GM19452 (cell line): Measurements from ENCODE around the gene CACNB1.

Experiments used
- ATAC-seq: cut with Tn5 transposase; IDR thresholded peaks from one replicate; pipeline ENCODE4 v1.9.1; 2021; ENCODE audit not compliant: unreplicated experiment

The CACNB1 gene

DNA sequence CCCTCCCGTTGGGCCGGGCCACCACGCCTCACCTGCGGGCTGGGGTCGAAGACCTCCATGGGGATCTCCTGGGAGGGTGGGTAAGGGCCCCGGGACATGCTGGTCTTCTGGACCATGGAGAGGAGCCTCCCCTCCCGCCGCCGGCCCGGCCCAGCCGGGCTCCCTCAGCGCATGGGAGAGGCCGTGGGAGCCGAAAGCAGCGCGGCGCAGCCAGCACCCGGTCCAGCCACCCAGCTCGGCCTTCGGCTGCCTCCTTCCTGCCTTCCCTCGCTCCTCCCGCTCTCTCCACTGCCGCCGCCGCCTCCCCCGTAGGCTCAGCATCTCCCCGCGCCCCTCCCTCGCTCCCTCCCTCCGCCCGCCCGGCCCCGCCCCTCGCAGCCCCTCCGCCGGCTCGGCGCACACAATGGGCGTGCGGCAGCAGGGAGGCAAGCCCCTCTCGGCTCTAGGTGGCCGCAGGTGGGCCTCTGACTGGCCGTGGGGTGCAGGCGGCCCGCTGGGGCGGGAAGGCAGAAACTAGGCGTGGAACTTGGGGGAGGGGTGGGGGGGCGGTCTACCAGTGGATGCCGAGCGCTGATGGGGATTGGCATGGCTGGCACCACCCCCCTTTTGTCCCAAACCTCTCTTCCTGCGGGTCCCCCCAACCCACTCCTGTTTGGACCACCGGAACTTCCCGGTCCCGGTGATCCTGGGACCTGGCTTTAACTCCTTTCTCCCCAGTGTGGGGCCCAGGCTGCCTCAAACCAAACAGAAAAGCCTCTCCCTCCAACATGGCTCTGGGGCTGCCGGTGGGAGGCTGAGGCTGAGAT, at the start of gene CACNB1:
Gene CACNB1 (minus strand): TSS at position 290 of the 806 bp plus-strand sequence. CDS start 174 bp downstream, at position 116.
- ATAC-seq, result no peak

DNA sequence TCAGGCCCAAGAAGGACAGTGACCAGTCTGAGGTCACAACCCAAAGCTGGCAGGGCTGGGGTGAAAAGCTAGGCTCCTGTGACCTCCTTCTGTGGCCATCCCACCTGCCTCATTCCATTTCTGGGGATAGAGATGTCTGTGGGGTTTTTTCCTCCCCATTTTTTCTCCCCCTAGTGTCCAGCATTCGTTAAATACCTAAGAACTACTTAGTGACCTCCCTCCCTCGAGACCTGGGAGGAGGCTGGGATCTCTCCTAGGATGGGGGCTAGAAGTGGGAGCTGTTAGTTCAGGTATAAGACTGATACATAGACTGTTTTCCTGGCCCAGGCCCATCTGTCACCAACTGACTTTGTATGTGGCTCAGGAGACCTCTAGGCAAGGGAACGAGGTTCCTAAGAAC, 48.8 kb upstream of the CACNB1 start:
- ATAC-seq, result no peak

DNA sequence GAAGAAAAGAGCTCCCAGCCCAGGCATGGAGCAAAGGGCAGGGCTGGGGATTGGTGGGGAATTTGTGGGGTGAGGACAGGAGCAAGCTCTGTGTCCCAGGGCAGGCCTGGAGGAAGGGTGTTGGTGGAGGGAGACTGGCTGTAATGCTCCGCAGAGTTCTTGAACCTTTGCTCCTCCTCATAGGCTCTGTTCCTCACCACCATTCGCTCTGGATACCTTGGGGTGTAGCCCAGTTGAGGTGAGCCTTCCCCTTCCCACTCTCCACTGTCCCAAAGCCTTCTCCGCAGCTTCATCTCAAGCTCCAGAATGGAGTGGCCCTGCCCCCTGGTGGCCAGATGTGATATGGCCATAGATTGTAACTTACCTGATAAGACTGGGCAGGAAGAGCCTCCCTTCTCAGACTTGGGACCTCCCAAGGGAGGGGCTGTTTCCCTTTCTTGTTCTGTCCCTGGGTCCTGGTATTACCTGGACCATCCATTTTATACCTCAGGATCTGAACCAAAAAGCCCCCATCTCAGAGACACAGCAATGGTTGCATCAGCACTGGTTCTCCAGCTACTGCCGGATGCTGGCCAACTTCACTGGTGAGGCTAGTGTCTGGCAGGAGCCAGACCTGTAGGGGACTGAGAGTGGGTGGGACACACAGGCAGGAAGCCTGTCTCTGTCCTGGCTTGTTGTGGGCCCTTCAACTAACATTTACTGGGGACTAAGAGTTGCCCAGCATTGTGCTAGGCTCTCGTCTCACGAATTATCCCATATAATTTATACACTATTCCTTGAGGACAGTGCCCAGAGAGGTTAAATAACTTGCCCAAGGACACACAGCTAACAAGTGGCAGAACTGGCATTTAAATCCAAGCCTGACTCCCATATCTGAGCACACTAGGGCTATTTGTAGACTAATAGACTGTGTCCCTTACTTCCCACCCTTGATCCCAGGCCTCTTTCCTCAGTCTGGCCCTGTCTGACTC, 47.4 kb upstream of the CACNB1 start:
- ATAC-seq, result no peak

DNA sequence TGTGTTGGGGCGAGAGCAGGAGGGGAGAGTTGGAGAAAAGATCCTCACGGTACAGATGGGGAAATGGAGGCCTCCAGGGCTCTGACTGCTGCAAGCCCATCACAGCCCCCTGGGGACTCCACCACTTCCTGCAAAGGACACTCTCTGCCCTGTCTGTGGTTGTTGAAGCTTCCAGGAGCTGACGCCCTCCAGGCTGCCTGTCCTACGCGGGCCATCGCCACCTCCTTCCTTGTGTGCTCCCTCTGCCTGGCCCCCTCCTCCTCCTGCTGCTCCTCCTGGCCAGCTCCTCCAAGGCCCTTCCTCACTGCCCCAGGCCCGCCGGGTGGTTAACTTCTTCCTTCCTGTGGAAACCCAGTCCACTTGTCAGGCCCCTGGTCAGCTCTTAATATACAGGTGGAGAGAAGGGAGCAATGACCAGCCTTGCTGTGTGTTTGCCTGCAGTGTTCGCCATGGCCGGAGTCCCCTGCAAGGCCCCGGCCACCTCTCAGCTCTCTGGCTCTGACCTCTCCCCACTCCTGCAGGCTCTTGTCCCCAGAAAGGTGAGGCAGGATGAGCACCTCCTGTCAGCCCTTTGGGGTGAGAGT, 46.6 kb upstream of the CACNB1 start:
- no peak for ATAC-seq

DNA sequence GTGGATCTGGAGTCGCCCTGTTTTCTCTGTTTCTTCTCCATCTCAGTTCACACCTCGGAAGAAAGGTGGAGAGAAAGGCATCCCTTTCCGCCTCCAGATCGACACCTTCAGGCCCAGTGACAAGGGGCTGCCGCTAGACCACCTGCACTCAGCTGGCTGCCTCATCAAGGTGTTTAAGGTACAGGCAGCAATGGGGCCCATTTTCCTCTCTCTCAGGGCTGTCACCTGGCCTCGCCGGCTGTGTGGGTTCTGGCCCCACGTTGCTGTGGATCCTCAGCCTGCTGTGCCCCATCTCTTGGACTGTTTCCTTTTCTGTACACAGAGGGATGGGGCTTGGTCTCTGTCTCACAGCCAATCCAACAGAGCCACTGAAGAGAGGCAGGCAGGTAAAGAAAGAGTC, 45.7 kb upstream of the CACNB1 start:
- no peak for ATAC-seq

DNA sequence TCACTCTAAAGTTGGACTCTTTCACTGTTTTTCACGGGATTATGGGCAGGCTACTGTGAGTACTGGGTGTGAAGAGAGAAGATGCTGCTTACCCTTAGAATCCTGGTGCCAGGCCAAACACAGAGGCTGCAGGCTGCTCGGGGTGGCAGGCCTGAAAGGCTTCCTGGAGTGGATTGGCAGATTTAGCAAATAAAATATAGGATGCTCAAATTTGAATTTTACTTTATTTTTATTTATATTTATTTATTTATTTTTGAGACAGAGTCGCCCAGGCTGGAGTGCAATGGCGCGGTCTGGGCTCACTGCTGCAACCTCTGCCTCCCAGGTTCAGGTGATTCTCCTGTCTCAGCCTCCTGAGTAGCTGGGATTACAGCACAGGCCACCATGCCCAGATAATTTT, 43.2 kb upstream of the CACNB1 start:
- ATAC-seq, result no peak

DNA sequence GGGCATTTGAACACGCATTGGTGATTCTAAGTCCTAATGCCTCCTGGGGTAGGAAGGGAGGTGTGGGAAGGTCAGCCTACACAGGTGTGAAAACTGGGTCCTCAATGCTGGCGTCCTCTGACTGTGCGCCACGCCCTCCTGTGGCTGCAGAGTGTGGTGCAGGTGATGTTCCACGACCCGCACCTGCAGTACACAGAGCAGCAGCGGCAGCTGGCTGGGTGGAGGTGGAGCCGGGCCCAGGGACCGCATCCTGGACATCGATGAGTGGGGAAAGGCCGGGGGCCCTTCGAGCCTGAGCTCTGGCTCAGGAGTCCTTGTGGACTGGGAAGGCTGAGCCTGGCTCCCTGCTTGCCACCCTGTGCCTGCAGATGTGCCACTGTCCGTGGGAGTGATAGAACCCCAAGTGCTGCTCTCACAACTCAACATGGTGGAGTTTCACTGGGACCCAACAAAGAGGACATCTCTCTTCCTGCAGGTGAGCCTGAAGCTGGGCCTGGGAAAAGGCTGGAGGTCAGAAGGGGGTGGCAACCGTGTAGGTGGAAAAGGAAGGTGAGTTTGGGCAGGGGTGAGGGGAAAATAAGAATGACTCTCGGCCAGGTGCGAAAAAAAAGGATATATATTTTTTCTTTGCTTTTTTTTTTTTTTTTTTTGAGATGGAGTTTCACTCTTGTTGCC, 42.3 kb upstream of the CACNB1 start:
- no peak for ATAC-seq

DNA sequence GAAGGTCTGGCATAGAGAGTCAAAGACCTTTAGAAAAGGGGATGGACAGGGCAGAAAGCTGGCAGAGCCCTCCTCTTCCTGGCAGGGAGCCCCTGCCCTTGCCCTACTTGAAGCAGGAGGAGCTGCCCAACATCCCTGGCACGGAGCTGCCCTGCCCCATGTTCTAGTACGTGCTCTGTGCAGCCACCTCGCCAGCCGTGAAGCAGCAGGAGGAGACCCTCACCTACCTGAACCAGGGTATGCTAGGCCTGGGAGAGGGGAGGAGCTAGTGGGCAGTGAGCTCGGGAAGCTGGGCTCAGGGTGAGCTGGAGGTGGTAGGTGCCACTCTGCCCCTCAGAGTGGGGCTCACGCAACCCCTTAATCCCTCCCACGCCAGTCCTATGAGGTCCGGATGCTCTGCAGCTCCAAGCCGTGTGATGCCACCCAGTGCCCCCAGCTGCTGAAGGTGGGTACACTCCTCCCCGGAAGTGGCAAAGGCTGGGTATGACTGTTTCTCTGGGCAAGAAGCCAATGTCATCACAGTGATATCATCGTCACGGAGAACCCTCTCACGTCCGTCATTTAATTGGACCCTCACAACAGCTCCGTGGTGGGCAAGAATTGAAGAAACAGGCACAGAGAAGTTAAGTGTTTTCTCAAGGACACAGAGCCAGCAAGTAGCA, 41.0 kb upstream of the CACNB1 start:
- ATAC-seq, result no peak

DNA sequence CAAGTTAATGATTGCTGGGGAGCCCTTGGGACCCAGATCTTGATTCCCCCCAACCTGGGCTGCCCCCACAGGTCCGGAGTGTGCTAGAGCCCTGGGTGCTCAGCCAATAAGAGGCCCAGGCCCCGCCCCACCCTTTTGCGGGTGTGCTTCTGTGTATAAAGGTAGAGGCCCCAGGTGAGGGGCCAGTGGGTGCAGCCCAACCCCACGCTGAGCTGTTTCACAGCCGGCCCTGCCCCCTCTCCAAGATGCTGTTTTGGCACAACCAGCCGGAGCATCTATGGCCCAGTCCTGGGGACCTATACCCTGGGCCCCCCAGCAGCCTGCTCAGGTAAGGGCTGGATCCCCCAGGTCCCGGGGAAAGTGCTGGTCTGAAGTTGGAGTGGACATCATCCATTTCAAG, 40.1 kb upstream of the CACNB1 start:
- ATAC-seq, result no peak

DNA sequence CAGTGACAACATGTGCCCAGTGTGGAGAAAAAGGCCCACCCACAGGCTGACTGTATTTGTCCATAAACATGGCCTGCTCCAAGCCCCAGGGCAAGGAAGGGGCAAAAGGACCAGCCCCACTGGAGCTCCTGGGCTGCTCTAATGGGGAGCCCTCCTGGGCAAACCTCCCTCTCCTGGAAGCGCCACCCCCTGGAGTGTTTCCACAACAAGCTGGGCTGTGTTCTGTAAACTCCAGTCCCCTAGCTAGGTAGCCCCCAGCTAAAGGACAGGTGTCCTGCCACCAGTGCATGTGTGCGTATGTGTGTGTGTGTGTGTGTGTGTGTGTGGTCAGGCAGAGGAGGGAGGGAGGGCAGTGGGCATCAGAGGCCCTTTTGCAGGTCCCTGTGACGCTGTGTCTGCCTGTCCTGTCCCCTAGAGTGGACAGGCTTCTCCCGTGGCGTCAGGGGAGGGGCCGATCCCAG, 39.5 kb upstream of the CACNB1 start:
- no peak for ATAC-seq

DNA sequence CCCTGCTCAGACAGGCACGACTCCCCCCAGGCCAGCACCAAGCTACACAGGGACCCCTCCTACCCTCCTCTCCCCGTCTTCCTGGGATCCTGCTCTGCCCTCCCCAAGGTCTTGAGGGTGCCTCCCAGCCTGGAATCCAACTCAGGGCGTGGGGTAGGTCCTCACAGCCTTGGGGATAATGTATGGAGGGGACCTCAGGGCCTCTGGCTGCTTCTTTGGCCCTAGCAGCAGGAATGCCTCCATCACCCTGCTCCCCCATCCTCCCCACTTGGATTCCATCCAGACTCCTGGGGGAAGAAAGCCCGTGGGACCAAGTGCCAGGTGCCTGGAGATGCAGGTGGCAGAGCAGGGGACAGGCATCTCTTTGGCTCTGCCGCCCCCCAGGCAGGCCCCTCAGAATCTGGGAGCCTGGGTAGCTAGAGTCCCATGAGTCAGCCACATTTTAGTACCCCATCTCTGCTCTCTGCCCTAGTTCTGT, 39.0 kb upstream of the CACNB1 start:
- no peak for ATAC-seq

DNA sequence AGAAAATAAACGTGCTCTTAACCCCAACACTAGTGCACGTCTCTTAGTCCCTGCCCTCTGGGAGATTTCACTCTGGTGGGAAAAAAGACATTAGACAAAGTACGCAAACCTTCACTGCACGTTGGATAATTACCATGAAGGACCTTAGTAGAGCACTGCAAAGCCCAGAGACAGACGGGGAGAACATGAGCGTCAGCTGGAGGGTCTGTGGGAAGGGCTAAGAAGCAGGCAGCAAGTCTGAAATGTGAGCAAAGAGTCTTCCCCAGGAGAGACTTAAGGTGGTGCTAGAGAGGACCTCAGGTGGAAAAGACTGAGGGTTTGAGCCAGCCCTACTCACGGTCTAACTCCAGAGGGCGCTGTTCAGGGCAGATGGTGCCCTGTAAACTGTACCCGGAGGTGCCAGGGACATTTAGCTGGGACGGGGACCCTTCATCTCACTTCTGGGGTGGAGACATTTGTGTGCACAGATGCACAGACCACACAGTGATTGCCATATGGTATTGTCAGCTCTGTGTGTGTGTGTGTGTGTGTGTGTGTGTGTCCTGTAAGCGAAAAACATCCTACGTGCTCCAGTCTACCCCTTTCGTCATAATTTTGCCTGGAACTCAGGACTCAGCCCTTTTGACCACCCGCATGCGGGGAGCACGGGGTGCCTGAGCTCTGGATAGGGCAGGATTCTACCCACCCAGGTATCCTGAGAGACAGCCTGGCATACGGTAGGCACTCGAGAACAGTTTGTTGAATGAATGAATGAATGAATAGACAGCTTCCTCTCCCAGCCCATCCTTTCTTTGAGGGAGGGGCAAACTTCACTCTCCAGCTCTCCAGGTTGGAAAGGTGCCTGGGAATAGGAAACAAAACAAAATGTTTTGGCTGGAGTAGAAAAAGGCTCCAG, 38.3 kb upstream of the CACNB1 start:
- no peak for ATAC-seq

DNA sequence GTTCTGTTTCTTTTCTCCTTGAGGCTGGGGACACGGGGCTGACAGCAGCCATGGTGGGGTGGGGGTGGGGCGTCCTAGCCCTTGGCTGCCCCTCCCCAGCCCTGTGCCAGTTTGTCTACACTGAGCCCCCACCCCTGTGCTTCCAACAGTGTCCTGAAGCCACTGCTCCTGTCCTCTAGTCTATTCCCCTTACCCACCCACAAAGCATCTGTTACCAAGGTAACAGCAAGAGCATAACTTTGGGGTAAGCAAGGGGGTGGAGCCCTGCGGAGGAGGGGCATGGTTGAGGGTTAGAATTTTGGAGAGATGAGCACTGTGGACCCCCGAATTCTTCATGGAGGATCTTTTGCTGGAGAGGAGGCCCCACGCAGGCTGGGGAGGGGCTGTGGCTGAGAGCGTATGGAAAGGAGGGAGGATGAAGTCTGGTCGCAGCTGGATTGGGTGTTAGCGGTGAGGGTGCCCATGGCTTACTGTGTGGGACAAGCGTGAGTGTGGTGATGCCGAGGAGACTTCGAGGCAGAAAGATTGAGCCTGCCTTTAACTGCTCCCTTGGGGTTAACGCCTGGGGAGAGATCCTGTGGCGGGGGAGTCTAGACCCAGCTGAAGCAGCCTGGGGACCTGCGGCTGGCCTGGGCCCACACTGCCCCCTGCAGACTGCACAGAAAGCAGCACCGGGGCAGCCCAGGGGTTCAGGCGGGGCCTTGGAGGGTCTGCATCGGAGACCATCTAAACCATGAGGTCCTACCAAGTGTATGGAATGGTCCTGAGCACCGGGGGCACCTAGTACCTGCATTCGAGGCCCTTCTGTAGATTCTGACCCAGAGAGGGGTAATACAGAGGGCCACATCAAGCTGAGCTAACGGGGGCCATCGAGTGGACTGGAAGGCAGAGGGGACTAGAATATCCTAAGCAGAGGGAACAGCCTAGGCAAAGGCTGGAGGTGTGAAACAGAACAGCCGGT, 34.4 kb upstream of the CACNB1 start:
- no peak for ATAC-seq

DNA sequence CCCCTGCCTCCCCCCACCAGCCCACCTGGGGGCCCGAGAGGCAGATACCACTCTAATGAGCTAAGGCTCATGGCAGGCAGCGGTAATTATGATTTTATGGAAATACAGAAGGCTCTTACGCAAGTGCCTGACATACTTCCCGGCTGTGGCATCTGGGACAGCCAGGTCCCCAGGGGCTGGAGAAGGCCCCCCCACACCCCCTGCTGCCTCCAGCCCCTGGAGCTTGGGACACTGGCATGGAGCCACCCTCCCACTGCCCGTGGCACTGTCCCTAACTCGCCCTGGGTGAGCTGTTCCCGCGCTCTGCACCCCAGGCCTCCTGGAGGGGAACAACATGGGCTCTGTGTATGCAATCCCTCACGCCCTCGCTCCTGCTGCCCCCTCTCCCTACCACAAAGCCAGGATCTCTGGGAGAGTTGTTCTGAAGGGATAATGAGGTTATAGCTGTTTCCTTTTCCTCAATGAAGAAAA, 33.7 kb upstream of the CACNB1 start:
- no peak for ATAC-seq

DNA sequence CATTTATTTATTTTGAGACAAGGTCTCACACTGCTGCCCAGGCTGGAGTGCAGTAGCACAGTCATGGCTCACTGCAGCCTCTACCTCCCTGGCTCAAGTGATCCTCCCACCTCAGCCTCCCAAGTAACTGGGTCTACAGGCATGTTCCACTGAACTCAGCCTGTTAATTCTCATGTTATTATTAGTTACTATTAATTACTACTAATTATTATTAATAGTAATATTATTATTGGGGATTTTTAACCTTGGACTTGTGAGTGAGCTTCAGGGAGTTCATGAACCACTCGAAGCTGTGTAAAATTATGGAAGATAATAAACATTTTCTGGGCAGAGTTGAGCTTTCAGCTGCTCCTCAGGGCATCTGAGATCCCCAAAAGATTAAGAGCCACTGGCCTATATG, 32.9 kb upstream of the CACNB1 start:
- no peak for ATAC-seq

DNA sequence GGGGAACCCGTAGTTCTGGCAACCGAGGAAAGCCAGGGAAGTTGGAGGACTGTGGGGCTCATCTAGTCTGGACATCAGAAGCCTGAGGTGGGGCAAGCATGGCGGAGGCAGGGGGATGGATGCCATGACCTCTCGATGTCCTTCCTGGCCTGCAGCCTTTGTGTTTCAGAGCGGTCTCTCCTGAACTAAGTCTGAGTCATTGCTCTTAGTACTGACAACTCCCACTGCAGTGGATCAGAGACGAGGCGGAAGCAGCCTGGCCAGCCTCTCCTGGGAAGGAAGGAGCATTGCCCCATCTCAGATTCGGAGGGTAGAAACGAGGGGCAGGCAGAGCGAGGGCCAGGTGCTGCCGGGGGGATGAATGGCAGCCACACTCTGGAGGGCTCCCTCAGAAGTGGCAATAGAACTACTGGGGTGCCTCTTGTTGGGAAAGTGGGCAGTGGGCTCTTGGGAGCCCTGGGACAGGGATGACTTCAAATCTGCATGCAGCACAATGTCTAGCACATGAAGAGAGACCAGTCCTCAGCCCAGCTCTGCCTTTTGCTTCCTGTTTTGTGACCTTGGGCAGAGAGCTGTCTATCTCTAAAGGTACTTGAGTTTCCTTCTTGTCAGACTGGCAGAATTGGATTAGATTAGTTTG, 31.9 kb upstream of the CACNB1 start:
- ATAC-seq, result no peak

DNA sequence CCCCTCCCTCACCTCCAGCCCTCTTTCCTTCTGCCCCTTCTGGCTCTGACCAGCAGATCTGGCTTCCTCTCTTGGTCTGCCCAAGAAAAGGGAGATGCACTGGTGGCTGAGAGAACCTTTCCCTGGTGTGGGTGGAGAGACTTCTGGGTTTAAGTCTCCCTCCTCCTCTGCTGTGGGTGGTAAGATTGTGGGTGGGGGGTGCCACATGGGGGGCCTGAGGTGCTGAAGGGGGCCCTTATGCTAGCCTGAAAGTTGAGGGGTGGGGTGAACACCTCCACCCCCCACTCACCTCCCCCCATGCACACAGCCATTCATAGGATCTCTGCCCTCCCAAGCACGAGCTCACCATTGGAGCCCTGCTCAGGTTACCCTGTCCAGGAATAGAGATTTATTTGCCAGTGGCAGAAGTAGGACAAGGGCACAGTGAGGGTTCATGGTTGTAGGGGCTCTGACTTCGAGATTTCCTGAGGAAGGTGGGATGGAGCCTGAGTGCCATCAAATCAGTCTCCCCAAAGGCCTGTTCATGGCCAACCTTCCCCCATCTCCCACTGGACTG, 30.0 kb upstream of the CACNB1 start:
- ATAC-seq, result no peak
